Endothelial cell of umbilical vein (primary cell): ENCODE measurements around the gene ZCCHC9.

Experiments
- CTCF ChIP-seq, 2 donors: IDR thresholded peaks; 1 replicate in 1 of 2; 2 replicates in 1 of 2; pipeline ENCODE4 v1.5.1; 2011; ENCODE audit warnings: low read length in 2 of 2, mild to moderate bottlenecking in 2 of 2, moderate library complexity in 2 of 2, control low read depth in 1 of 2, inconsistent platforms in 1 of 2, low read depth in 1 of 2; ENCODE audit not compliant: insufficient read depth in 1 of 2; ENCODE audit errors: extremely low read depth in 1 of 2
- EZH2 ChIP-seq: IDR thresholded peaks from 2 replicates; pipeline ENCODE4 v1.6.1; 2012; ENCODE audit warnings: borderline replicate concordance, low read depth, mild to moderate bottlenecking, moderate library complexity, low read length, inconsistent platforms; ENCODE audit not compliant: severe bottlenecking
- FOS ChIP-seq: IDR thresholded peaks from 2 replicates; pipeline ENCODE4 v1.6.1; 2011; ENCODE audit warnings: mild to moderate bottlenecking, low read length, moderate library complexity, borderline replicate concordance; ENCODE audit not compliant: insufficient read depth
- JUN ChIP-seq: IDR thresholded peaks from 2 replicates; pipeline ENCODE4 v1.6.1; 2011; ENCODE audit warnings: borderline replicate concordance, low read depth; ENCODE audit not compliant: insufficient read length, insufficient read depth
- MYC ChIP-seq: IDR thresholded peaks from one replicate; pipeline ENCODE4 v1.6.1; 2011; ENCODE audit warnings: mild to moderate bottlenecking, low read depth, low read length

- TF ChIP-seq CTCF (IDR thresholded peaks at IDR 0.05; ENCODE audit: extremely low read depth in 1 of 2, insufficient read depth in 1 of 2, low read depth in 1 of 2, low read length in 2 of 2), result no peak
- no peak for TF ChIP-seq FOS
- no peak for TF ChIP-seq EZH2
- TF ChIP-seq JUN, result no peak
- no peak for TF ChIP-seq MYC
Measured at GRCh38 chr5:81326554-81326953, 25.2 kb downstream of the ZCCHC9 start.
